ENCODE results near the gene PCED1A.

The PCED1A gene

DNA sequence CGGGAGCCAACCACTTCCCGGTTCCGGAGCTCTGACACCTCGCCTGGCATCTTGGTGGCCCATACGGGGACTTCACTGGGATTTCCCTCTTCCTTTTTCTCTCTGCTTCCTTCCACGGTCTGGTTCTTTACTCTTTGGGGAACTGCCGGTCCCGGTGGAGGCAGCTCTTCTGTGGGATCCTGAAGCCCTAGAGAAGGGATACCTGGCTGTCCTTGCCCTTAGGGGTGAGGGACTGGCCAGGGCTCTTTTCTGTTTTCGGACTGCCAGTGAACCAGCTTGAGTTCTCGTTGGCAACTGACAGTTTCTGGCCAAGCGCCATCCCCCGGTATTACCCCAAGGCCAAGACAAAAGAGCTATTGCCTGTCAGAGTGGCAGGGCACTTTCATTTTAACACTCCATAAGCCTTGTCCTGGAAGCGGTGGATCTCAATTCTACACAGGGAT is 39.1 kb downstream of the PCED1A start:
- DNase-seq: no peak

DNA sequence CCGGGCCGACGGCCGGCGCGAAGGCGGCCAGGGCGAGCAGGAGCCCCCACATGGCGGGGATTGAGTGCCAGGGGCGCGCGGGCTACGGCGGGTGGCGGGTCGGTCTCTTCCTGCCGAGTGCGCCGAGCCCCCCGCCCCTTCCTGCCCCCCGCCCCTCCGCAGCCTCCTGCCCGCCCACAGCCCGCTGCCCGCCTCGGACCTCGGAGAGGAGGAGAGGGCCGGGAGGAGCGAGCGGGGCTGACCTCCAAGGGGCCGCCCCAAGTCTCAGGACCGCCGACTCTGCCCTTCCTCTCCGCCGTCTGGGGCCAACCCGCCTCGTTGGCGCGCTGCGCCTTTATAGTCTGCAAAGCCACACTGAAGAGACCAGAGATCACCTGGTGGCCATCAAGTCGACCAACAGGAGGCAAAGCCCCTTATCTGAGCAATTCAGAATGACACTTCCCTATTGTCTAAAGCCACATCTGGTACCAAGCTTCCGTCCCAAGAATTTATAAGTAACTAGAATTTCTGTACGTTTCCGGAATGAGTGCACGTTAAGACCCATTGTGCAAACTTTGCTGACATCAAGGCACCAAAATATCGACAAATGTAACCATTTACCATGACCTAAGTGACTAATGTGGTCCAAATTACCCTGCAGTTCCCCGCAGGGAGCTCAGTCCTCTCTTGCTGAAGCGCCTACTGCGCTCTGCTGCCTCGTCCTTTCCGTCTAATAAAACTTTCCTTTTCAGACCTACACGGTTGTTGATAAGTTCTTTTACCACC is 39.8 kb downstream of the PCED1A start, which contains the start of gene CPXM1:
TSS of gene CPXM1 (minus strand) at position 107 of the 765 bp plus-strand sequence. CDS start at position 52, 55 bp downstream.
- DNase-seq: peak; percentile 84 to 95 (median 85)

DNA sequence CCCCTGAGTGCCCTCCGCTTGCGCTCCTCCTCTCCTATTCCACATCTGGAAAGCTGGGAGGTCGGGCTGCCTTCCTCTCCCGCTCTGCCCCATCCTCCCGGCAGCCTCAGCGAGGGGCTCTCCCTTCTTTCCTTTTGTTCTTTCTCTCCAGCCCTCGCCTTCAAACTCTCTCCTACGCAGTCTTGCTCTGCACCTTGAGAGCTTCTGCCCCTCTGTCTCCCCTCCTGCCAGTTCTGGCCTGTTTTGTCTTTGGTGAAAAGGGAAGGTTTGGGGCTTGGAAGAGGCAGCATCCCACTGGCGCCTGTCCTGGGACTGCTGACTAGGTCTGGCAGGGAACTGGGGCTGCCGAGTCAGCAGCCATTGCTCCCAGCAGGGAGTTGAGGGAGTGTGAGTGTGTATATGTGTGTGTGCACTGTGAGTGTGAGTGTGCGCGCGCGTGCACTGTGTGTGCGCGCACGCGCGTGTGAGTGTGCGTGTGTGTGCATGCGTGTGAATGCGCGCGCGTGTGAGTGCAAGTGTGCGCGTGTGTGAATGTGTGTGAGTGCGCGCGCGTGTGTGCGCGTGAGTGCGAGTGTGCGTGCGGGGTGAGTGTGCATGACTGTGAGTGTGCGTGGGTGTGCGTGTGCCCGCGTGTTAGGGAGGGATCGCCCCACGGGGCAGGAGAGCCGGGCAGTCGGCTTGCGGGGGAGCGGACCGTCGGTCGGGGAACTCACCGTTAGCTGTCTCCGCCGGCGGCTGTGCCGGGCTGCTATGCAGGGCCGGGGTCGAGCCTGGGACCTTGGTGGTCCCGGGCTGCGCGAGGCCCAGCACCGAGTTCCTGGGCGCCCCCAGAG is 40.6 kb downstream of the PCED1A start:
- DNase-seq: peak in 1 of 3 donors; percentile 20

DNA sequence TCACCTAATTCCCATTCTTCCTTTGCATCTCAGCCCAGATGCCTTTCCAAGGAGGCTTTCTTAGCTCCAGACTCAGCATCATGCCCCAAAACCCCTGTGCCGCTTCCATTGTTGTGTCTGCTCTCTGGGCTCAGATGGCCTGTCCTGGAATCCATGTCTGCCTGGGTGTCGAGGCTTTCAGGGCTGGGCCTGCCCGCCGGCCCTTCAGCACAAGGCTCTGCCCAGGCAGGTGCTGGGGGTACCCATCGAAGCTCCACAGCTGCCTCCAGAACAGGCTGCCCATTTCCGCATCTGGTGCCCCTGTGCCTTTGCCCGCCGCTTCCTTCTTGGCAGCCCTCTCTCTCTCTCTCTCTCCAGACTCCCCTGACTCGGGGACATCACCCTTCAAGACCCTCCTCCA is 41.2 kb downstream of the PCED1A start:
- DNase-seq: no peak

DNA sequence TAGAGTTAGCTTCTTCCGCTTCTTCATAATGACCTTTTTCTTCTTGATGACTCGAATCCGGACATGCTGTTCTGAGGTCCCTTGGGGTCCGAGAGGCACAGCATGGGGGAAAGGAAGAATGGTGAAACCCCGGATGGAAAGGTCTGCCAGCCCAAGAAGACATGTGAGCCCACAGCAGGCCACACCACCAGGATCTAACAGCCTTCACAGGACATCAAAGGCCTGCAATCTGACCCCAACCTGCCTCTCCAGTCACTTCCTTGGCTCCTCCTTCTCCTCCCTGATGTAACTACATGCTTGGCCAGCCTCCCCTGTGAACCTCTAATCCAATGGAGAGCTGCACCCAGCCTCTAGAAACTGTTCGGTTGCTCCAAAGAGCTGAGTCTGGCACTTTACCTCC is 41.6 kb downstream of the PCED1A start:
- DNase-seq: no peak

DNA sequence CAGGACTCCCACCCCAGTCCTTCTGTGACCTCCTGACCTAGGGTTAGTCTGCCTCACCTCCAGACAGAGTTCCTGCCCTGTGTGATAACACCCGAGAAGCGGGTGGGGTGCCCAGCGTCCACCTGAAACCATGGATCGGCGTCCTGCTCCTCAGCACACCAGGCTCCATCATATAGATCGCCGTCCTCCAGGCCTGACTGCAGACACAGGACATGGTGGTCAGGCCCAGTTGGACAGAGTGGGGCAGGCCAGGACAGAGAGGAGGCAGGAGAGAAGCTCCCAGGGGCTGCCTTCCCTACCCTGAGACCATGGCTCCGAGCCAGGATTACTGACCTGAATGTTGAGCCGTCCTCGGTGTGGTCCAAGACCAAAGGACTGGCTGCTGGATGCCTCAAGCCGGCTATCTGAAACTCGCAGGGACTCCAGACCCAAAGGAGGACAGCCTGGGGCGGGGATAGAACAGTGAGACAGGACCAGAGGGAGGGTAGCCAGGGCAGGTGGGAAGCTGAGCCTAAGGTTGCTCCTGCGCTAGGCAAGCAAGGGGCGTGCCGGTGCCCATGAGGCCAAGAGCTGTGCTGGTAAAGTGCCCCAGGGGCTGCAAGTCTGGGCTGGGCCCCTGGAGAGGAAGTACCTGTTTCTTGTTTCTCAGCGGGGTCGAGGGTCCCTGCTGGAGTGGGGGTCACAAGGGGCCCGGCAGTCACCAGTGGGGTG is 42.2 kb downstream of the PCED1A start:
- no peak for DNase-seq

DNA sequence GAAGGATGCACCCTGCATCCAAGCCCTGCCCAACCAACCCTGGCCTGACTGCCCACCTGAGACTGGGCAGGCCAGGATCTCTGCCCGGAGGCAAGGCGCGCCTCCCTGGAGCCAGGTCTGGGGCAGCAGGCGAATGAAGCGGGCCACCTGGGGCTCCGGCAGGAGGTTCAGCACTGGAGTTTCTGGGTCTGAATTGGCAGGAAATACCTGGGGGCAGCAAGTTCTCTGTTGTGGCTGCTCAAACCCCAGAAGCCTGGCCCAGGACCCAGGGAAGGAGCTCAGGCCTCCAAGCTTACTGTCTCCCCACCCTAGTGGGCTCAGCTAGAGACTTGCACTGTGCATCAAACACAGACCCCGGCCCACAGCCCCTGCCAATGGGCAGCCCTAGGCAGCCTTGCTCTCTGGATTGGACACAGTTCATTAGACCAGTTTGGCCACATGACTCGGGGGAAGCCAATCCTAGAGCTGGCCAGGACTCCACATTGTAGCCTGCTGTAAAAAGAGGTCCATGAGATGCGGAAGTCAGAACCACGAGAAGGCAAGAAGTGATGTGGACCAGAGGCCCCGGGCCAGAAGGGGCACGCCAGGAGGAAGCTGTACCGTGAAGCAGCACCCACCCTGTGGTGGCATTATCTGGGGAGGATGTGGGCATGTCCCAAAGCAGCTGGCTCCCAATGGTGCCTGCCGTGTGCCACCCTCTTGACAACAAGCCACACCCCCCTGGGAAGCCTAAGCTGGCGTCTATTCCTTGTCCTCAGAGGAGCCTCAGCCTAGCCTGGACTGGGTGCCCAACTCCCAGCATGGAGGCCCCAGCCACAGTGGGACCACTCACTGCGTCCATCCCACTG is 43.1 kb downstream of the PCED1A start:
- peak in 2 of 3 donors; percentile 29 to 31 for DNase-seq

DNA sequence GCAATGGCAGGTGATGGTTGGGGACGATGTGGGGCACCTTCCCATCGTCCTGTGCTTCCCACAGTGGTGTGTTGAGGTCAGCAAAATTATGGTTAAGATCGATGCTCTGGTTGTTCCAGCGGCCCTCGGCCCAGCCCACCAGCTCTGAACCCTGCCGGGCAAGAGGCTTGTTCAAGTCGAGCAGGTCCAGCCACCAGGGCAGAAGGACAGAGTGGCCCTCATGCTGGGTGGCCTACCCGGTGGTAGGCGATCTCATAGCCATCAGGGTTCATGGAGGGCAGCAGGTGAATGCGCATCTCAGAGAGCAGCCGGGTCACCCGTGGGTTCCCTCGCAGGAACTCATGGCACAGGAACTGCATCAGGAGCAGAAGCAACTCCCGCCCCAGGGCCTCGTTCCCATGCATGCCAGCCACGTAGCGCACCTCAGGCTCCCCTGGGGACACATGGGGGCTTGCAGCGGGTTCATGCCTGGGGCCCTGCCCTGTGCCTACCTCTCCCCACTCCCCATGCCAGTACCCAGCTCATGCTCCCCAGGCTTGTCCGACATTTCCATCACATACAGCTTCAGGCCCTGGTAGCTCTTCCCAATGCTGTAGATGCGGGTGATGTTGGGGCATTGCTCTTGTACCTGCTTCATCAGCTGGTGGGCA is 44.3 kb downstream of the PCED1A start:
- DNase-seq: no peak

DNA sequence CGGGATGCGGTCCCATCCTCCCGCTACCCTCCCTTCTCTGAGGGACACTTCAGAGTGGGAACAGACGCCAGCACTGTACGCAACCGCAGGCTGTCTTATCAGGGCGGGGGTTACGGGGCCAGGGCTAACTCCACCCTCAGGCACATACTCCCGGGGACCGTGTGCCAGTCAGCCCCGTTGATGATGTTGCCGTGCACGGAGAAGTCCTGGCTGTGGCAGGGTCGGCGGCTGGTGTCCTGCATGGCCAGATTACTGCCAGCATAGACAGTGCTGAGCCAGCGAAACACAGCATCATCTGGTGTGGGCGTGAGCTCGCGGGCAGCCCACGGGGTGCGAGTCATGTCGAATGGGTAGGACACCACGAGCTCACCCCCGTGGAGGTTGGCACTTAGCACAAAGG is 45.0 kb downstream of the PCED1A start:
- DNase-seq: peak; percentile 32 to 36 (median 34)

DNA sequence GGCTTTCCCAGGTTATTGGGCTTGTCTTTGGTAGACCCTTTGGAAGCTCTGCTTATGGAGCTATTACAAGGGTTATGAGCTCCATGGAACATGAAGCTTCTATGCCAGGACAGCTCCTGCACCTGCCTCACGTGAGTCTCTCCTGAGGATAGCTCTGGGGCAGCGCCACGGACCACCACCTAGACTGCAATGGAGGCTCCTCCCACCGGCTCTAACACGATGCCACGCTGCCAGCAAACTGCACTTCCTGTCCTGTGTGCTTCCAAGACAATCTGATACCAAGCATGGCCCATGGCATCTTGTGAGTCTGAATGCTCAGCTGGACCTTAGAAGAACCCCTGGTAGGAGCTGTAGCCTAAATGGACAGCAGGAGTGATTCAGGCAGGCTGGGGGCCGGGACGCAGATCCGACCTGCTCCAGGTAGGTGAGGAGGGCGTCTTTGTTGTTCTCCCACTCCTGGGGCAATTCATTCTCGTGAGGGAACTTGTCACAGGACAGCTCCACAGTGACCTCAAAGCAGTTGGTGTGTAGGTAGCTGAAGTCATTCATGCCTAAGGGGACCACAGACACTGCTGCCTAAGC is 45.5 kb downstream of the PCED1A start:
- no peak for DNase-seq

DNA sequence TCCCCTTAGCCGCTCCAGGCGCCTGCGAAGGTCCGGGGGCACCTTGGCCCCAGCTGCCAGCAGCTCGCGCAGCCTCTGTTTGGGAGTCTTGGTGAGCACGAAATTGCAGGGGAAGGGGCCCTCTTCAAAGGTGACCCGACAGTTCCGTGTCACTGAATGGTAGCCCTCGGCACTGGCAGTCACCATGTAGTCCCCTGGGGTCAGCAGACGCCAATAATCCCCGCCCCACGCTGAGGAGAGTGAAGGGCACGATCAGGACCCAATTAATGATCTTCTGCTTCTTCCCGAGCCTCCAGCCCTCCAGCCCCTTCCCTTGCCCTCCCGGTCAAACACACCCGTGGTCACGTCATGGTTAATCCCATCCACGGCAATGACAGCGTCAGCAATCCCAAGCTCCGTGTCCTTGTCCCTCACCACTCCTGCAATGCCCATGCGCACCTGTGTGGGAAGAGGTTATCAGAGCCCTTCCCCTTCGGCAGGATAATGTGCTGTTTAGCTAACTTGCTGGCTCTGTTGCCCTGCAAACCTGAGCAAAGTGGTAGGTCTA is 46.2 kb downstream of the PCED1A start:
- no peak for DNase-seq

DNA sequence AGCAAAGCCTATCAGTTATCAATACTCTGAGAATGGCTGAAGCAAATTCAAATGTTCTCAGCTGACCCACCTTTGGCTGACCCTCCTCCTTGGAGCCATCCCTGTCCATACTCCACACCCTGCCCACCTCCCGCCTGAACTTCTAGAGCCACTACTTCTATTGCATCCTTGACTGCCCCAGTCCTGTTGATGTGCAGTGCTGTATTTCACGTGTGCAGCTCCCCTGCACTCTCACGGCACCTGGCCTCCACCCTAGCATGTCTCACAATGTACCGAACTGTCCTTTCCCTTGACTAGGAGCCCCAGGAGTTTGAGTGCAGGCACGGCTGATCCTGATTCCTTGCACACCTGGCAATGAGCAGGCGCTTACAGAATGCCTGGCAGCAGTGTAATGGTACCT is 47.0 kb downstream of the PCED1A start:
- DNase-seq: no peak

All from suppressor macrophage treated with lipopolysaccharide for 1 hour (primary cell).